Activated naive CD4-positive, alpha-beta T cell (primary cell): Measurements from ENCODE around the gene IL36RN.

ENCODE experiments used
- DNase-seq, 4 experiments: peaks; one replicate each; lab custom pipeline; 2025; lab: John Stamatoyannopoulos, UW

Gene IL36RN

GRCh38 chr2:113102133-113102532, 43.1 kb downstream of the IL36RN start:
- no peak for DNase-seq

GRCh38 chr2:113103277-113103676, 44.3 kb downstream of the IL36RN start:
- no peak for DNase-seq

- no peak for DNase-seq
Measured at GRCh38 chr2:113104054-113104611, 45.1 kb downstream of the IL36RN start.

GRCh38 chr2:113105047-113105785, 46.2 kb downstream of the IL36RN start:
- no peak for DNase-seq

- no peak for DNase-seq
Measured at GRCh38 chr2:113111121-113111520, 52.1 kb downstream of the IL36RN start.

GRCh38 chr2:113111823-113112287, 52.9 kb downstream of the IL36RN start:
- DNase-seq, result no peak

DNA sequence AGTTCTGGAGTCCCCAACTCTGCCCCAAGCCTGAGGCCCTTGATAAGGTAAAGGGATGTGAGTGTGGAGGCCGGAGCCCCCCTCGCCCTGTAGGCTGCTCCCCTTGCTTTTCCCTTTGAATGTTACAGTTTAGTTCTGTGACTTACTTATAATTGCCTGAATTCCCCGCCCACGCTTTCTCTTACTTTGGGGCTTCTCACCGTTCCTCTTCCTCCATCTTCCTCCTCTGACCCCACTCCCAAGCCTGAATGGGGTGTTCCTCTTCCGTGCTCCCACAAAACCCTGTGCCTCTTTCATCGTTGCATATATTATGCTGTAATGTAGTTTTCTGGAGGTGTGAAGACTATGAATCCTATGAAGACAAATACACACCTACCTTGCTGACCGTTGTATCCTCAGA, 53.4 kb downstream of the IL36RN start:
- no peak for DNase-seq

- no peak for DNase-seq
Measured at GRCh38 chr2:113112871-113113270, 53.9 kb downstream of the IL36RN start.

- no peak for DNase-seq
Measured at GRCh38 chr2:113113807-113114206, 54.8 kb downstream of the IL36RN start.
